Cardiac septum (tissue), 1 donor: ENCODE measurements around the gene COL12A1. TPM values are rescaled to one million over a fixed set of nuclear protein-coding genes. Genes with fewer than 3 reads are reported as not detected.

Source experiments
- DNase-seq: peaks from one replicate; pipeline ENCODE4 v3.0.0-alpha.2; 2020; ENCODE audit warnings: low spot score
- intact Hi-C: fragments of 100-400 bp; cut with DNase I; formaldehyde crosslinking; loops from one replicate; pipeline ENCODE4 v1.14.0; 2022
- total RNA-seq: library from RNA; stranded (reverse); fragmentation: NEBNext Ultra II Directional; extraction: Animal tissue kit (Norgen Biotek cat#: 25700); gene quantifications from one replicate; pipeline ENCODE4 v1.2.1, GENCODE V29; 2021
- donor health status: DM: no; HTN: no; CAD: no.

Gene COL12A1
- total RNA-seq, 1 donor from 2014 or later: 40.3 TPM

- DNase-seq: no peak
- intact Hi-C loops: no loop called here
Measured at GRCh38 chr6:75114806-75115205, 91.0 kb downstream of the COL12A1 start.

DNA sequence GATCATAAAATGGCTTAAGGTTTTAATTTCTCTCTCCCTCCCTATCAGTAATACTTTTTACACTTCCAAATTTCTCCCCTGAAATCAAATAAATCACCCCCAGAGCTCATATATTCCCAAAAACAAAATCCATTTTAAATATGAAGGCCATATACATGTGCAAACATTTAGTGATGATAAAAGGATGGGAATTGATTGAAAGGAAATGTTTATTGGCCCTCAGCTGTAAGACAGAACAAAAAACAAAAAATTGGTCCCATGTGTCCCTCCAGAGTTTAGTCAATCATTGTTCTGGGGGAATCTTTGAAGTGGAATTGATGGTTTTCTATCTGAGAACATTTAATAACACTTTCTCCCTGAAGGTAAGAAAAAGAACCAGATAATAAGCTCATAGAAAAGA lies 91.7 kb downstream of the COL12A1 start:
- no peak for DNase-seq
- intact Hi-C loops: no loop called here

DNA sequence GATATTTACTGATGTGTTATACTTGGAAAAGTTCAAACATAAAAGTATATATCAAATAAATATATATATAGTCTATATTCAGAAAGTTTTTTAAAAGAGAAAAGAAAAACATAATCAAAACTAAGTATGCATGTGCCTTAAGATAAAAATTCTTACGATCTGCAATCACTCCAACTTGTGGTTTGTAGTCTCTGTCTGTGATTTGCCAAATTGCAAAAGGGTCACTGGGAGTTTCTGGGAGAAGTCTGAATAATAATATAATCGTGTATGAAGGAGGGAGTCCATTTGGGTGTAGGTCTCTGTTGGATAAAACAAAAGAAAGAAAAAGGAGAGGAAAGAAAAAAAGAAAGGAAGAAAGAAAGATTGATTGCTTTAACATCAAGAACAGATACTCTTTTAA lies 92.4 kb downstream of the COL12A1 start:
- intact Hi-C loops: no loop called here
- no peak for DNase-seq

GRCh38 chr6:75109765-75110164 lies 96.1 kb downstream of the COL12A1 start:
- no peak for DNase-seq
- intact Hi-C loops: no loop called here

GRCh38 chr6:75109022-75109421 lies 96.8 kb downstream of the COL12A1 start:
- intact Hi-C loops: no loop called here
- DNase-seq: no peak

GRCh38 chr6:75108333-75108974 lies 97.4 kb downstream of the COL12A1 start:
- no peak for DNase-seq
- intact Hi-C loops: no loop called here

DNA sequence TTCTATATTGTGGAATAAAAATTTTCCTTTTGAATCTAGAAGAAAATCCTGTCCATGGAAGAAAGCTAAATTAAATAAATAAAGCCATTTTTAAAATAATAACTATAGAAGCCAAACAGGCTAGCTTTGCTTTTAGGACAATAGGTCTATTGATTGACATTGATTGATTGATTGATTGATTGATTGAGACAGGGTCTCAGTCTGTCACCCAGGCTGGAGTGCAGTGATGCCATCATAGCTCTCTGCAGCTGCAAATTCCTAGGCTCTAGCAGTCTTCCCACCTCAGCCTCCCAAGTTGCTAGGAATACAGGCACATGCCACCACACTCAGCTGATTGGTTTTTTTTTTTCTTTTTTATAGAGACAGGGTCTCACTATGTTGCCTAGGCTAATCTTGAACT lies 97.9 kb downstream of the COL12A1 start:
- intact Hi-C loops: no loop called here
- DNase-seq: no peak

GRCh38 chr6:75106426-75106825 lies 99.4 kb downstream of the COL12A1 start:
- intact Hi-C loops: no loop called here
- no peak for DNase-seq

DNA sequence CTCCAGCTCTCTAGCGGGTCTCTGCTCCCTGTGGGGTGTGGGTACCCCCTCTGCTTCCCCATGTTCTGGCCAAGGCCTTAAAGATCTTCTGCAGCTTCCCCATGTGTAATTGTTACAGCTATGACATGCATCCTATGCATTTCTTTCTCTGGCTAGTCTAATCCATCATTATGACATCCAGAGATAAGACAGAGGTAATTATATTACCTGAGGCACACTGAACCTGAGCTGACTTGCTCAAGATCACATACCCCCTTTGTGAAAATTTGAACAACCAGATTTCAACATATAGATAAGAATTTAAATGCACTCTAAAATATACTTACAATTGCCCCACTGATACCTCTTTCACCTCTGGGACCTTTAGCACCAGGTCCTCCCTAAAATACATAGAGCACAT lies 102.4 kb downstream of the COL12A1 start:
- intact Hi-C loops: no loop called here
- DNase-seq: no peak

DNA sequence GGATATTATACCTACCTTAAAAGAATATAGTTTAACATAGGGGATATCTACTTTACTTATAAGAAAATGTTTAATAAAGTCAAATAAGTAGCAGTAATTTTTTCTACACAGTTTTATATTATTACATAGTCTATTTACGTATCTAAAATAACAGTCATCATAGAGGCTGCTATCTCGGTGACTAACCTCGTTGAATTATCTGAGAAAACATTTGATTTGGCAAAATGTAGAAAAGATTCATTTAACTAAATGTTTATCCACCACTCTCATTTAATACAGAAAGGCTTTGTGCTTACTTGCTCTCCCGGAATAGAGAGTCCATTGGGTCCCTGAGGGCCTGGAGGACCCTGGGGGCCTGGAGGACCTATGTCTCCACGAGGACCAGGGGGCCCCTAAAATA lies 103.6 kb downstream of the COL12A1 start:
- no peak for DNase-seq
- intact Hi-C loops: no loop called here

- intact Hi-C loops: no loop called here
- no peak for DNase-seq
Measured at GRCh38 chr6:75101896-75102295, 104.0 kb downstream of the COL12A1 start.

- no peak for DNase-seq
- intact Hi-C loops: loop anchor here (5.0 kb wide), 1 partner anchor 104 kb away; no protein-coding TSS in a partner anchor
Measured at GRCh38 chr6:75098709-75099108, 107.1 kb downstream of the COL12A1 start.

DNA sequence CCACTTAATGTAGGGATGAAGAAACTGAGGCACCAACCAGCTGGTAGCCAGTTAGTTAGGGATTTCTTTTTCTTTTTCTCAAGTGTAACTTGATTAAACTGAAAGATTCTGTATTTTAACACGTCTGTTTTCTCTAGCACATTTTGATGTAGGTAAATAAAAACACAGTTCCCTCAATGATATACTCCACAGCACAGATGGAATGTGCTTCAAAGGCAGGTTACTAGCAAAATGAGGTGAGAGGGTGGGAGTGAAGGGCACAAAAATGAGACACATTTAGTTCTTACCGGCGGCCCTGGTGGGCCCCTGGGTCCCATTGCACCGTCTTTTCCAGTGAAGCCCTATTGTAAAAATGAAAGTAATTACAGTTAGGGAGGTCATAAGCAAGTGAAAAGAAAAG lies 108.9 kb downstream of the COL12A1 start:
- no peak for DNase-seq
- intact Hi-C loops: loop anchor here (5.0 kb wide), 1 partner anchor 105 kb away; no protein-coding TSS in a partner anchor

DNA sequence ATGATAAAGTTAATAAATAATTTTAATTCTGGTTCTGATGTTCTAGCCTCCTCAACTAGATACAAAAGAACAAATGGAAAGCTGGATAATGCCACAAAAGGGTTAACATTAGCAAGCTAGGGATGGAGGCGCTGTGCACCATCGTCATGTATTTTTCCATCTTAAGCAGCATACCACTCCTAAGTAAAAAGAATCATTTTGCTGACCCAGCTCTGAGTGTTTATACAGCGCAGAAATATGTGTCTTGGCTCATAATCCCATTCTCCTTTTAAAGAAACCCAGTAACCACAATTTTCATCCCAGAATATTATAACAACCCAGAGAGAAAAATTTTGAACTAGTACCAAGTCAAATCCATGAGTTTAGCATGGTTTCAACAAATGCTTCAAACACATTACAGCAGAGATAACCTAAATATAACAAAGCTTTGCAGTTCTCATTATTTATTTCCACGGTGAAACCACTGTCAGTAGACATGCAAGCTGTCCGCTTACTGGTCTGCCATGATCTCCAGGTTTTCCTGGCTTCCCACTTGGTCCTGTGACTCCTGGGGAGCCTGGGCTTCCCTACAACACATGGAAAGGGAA lies 111.1 kb downstream of the COL12A1 start:
- DNase-seq: no peak
- intact Hi-C loops: loop anchor here (5.0 kb wide), 1 partner anchor 108 kb away; no protein-coding TSS in a partner anchor

GRCh38 chr6:75091467-75092190 lies 114.2 kb downstream of the COL12A1 start:
- DNase-seq: no peak
- intact Hi-C loops: no loop called here

DNA sequence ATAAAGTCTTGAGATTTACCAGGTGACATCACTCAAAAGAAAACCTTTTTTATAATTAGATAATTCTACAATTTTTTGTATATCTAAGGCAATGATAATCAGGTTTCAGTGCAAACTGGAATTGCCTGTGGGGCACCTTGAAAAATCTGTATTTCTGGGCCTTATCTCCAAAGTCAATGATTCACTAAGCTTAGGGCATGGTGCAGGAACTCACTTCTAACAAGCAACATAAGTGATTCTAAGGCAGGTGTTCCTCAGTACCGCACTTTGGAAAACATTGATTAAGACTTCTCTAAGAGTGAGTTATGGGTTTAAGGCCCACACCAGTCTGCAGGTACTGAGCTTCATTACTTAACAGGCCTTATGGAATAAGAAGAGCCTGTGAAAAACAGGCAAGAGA lies 115.3 kb downstream of the COL12A1 start:
- DNase-seq: no peak
- intact Hi-C loops: no loop called here

GRCh38 chr6:75089921-75090320 lies 115.9 kb downstream of the COL12A1 start:
- intact Hi-C loops: no loop called here
- no peak for DNase-seq

- intact Hi-C loops: no loop called here
- DNase-seq: no peak
Measured at GRCh38 chr6:75089151-75089897, 116.5 kb downstream of the COL12A1 start.

DNA sequence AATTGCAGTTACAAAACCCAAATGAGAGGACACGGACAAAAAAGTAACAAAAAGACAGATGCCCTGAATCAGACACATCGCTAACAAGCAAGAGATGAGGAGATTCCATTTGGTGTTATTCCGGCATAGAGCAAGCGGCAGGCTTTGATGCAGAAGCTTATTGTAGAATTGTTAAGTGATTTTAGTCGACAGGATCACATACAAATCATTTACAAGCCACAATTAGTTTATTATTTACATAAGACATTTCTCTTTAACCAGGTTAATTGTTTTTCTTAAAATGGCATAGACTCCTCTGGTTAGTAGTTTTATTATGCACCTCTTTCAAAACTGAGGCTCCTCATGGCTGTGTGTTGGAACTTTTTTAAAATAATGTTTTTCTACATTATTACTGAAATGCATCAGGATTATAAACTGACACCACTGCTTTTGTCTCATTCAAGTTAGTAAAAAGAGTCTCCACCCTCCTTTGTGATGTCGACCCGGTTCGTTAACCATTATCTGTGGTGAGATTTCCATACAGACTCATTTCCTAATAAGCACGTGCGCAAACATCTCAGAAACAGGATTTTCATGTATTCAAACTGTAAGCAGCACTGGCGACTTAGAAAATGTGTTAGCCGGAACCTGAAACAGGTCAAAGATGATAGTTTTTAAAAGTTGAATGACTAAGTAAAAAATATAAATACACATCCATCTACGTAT lies 119.8 kb downstream of the COL12A1 start:
- DNase-seq: no peak
- intact Hi-C loops: no loop called here
